Activated naive CD4-positive, alpha-beta T cell treated with anti-CD3 and anti-CD28 coated beads, Interleukin-2, amount 50 U/mL, for 72 hours (primary cell): Measurements from ENCODE around the gene KHDRBS2. TPM values are rescaled to one million over a fixed set of nuclear protein-coding genes. Genes with fewer than 3 reads are reported as not detected.
"Not testable (repeated sequence)": the region's sequence is repeated elsewhere in the genome, so short reads cannot be mapped to it uniquely, and the experiment has no call there.

ENCODE experiments used
- ATAC-seq, 2 donors: fragments of 150-1000 bp; cut with Tn5 transposase; 2 replicates each; pipeline ENCODE4 v1.10.0; 2021; ENCODE audit warnings: mild to moderate bottlenecking in 2 of 2, moderate library complexity in 2 of 2
- DNase-seq, 2 donors: peaks; one replicate each; pipeline ENCODE4 v3.0.0; 2021 to 2022; ENCODE audit warnings: low spot score in 2 of 2
- H3K27ac Mint-ChIP-seq, 2 donors: one replicate each; pipeline ENCODE4 v1.8.0; 2022; ENCODE audit warnings: mild to moderate bottlenecking in 2 of 2, mixed read lengths in 2 of 2
- H3K36me3 Mint-ChIP-seq, 2 donors: one replicate each; pipeline ENCODE4 v1.8.0; 2022; ENCODE audit warnings: mixed read lengths in 2 of 2
- H3K9me3 Mint-ChIP-seq, 2 donors: one replicate each; pipeline ENCODE4 v1.8.0; 2022; ENCODE audit warnings: mixed read lengths in 2 of 2
- total RNA-seq, 2 donors: library from RNA; stranded (reverse); gene quantifications; one replicate each; pipeline ENCODE4 v1.2.3, GENCODE V29; 2022

The KHDRBS2 gene
- total RNA-seq, 2 donors from 2014 or later, result not detected

DNA sequence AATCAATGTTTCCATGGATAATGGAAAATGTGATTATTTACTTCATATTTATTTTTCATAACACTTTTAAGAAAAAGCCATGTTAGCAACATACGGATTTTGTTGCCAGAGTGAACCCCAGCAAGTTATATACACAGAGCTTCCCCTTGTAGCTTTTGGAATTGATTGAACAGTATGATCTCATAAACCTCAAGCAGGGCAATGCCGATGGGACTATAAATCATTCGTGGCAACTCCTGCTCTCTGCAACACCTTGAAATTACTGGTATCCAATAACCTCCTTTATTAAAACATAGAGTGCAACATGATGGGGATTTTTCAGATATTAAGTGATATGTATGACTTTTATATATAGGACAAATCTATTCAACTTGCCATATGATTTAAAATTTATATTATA lies 428.5 kb downstream of the KHDRBS2 start:
- no peak overlapping the region for H3K27ac Mint-ChIP-seq
- ATAC-seq, result no peak

DNA sequence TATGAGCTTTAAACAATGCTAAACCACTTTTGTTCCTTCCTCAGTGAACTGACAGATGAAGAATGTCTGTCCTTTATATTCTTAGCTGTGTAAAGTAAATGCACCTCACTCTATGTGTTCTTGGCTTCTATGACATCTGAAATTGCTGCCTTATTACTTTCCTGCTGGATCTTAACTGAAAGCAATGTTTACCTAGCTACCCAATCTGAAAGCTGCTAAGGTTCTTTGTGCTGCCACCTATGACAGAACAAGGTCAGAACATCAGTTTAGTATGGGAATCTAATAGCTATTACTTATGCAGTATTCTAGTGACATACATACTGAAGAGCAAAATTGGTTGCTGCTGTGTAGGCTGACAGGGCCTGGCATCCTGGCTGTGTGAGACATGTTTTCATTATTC lies 444.1 kb downstream of the KHDRBS2 start:
- DNase-seq (no peak), ATAC-seq (no peak)
- Mint-ChIP-seq H3K9me3 (peaks cover 5 to 17% of the 10 kb centered on the region in 2 donors), H3K27ac (no peak overlapping the region), H3K36me3 (no peaks in the 10 kb centered on the region)

More for the DNA sequence above, 428.5 kb downstream of the KHDRBS2 start:
- Mint-ChIP-seq H3K9me3 (peaks cover 19 to 23% of the 10 kb centered on the region in 2 donors), H3K36me3 (no peaks in the 10 kb centered on the region)
- DNase-seq, result no peak

DNA sequence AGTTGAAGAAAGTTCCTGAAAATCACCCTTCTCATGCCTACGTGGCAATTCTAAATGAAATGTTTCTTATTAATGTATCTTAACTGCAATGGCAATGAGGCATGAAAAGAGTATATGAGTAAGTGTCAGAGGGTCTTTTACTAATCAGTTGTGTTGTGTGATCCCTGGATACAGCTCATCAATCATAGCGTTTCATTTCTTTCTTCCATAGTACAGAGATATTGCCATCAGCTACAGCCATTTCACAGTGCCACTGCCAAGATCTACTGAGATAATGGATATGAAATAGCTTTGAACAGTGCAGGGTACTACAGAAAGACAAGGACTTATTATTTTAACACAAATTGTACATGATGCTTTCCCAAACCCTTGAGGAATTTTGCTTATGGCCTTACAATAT lies 450.8 kb downstream of the KHDRBS2 start:
- Mint-ChIP-seq H3K27ac (no peak overlapping the region), H3K9me3 (peaks cover 0 to 20% of the 10 kb centered on the region in 2 donors), H3K36me3 (no peaks in the 10 kb centered on the region)
- no peak for DNase-seq
- ATAC-seq, result no peak

DNA sequence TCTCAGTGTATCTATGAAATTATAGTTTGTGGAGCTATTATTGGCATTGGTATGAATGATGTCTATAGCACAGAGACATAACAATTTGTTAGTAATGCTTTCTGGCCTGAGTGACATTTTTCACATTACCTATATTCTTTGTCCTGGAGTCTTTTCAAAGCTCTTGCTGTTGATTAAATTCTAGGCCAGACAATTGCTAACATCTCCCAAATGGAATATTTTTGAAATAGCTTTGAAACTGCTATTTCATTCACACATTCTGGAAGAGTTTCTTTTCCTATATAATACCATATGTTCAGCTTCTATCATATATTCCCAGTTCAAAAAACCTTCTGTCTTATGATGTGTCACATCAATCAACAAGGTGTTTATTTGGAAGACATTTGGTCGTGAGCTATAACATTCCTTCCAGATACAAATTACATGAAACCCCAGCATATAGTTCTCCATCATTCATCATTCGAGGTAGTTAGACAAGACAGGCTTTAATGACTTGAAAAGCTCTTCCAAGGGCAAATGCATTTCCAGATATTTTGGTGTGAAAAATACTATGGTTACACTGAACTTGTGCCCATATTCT lies 452.8 kb downstream of the KHDRBS2 start:
- Mint-ChIP-seq H3K9me3 (peaks cover 0 to 20% of the 10 kb centered on the region in 2 donors), H3K36me3 (no peaks in the 10 kb centered on the region), H3K27ac (no peak overlapping the region)
- no peak for ATAC-seq
- DNase-seq, result no peak

DNA sequence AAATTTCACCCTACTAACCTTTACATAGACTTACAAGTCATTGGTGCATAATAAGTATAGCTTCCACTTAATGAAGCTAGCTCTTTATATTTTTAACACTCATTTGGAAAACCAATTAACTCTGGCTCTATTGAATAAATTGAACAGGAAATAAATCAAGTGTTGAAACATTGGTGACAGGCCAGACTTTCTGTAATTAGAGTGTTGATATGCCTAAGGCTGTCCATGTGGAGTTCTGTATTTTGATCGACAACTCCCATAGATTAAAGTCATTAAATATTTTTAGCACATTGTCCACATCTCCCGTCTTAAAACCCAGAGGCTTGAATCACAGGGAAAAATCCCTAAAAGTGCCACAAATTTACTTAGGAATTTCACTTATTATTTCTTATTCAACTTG lies 468.3 kb downstream of the KHDRBS2 start:
- H3K27ac Mint-ChIP-seq, result no peak overlapping the region
- H3K9me3 Mint-ChIP-seq, result peaks cover 11 to 15% of the 10 kb centered on the region in 2 donors
- no peaks in the 10 kb centered on the region for H3K36me3 Mint-ChIP-seq
- DNase-seq (no peak), ATAC-seq (no peak)

DNA sequence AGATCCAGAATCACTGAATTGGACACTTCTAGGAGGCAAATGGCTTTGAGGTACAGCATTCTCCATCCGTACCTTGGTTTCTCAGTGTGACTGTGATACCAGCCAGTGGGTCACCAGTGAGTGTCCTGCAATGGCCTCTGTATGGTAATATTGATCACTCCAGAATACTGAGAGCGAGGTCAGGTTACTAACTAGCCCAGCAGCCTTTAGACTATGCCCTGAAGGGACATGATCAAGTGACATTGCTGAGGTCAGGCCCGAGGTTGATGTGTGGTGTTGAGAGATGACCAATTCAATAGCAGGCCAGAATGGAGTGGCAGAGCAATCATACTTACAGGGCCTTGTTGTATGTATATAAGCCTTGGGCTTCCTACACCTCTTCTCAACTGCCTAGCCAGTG lies 476.0 kb downstream of the KHDRBS2 start:
- ATAC-seq, result no peak
- H3K9me3 Mint-ChIP-seq, result peaks cover 5 to 12% of the 10 kb centered on the region in 2 donors

DNA sequence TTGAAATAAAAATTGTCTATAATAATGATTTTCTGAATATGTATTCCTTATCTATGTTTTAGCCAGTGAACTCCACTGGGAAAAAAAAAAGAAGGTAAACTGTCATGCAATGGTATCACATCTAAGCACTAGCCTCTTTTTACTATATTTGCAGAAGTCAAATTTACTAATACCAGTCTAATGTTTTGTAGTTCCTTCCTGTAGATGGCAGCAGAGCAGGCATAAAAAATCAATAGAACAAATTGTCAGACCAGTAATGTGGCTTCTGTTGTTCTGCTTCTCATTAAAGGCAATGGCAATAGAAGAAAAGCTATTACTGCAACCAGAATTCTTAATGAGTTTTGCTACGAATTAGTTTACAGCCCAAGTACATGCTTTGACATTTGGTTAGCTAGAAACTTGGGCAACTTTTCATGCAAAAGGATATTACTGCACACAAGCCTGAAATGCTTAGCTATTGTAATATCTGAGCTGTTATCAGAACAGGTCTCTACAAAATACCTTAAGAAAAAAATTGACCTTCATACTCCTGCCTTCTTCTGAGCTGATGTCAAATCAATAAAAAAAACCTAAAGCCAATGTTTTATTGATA lies 476.9 kb downstream of the KHDRBS2 start:
- H3K36me3 Mint-ChIP-seq, result peaks cover 8 to 13% of the 10 kb centered on the region in 2 donors
- ATAC-seq (no peak), DNase-seq (no peak)
- no peak overlapping the region for H3K27ac Mint-ChIP-seq
- H3K9me3 Mint-ChIP-seq, result peaks cover 8 to 18% of the 10 kb centered on the region in 2 donors

More for the DNA sequence above, 476.0 kb downstream of the KHDRBS2 start:
- no peak for DNase-seq
- H3K36me3 Mint-ChIP-seq, result peaks cover 2 to 6% of the 10 kb centered on the region in 2 donors
- no peak overlapping the region for H3K27ac Mint-ChIP-seq

DNA sequence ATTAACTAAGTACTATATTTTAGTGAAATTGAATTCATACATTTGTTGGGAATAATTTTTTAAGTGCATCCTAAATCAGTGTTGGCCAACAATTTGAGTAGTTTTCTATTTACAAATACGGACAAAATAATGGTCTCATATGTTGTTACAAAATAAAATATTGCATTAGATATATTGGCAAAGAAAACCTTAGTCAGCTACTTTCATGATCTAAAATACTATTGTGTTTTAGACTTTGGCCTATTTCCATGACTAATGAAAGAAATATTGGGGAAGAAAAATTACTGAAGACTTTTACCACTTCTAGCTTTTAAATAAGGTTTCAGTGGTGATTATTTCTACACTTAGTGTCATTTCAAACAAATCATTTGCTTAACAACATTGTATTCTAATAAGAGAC lies 498.0 kb downstream of the KHDRBS2 start:
- H3K36me3 Mint-ChIP-seq, result no peaks in the 10 kb centered on the region
- DNase-seq (no peak), ATAC-seq (no peak)
- peaks cover 0 to 7% of the 10 kb centered on the region in 2 donors for H3K9me3 Mint-ChIP-seq
- no peak overlapping the region for H3K27ac Mint-ChIP-seq

DNA sequence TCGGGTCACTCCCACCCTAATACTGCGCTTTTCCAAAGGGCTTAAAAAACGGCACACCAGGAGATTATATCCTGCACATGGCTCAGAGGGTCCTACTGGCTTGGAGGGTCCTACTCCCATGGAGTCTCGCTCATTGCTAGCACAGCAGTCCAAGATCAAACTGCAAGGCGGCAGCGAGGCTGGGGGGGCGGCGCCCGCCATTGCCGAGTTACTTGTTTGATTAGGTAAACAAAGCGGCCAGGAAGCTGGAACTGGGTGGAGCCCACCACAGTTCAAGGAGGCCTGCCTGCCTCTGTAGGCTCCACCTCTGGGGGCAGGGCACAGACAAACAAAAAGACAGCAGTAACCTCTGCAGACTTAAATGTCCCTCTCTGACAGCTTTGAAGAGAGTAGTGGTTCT lies 516.6 kb downstream of the KHDRBS2 start:
- not testable (repeated sequence) for H3K27ac Mint-ChIP-seq, DNase-seq, ATAC-seq, H3K36me3 Mint-ChIP-seq
- peaks cover 23% of the 10 kb centered on the region in 2 donors for H3K9me3 Mint-ChIP-seq

DNA sequence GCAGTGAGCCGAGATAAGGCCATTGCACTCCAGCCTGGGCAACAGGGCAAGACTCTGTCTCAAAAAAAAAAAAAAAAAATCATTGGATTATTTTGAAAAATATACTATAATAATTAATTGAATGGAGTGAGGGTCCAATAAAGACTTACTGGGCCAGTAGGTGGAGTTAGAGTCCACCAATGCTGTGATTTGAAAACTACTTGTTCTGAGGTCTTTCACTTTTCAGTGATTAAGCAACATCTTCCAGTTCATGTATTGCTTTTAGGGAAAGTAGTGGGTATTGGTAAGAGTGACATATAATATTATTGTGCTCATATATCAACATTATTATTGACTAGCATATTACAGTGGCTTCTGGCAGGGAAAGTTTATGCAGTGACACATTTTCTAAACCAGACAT lies 530.3 kb downstream of the KHDRBS2 start:
- peaks cover 0 to 6% of the 10 kb centered on the region in 2 donors for H3K36me3 Mint-ChIP-seq
- ATAC-seq (no peak), DNase-seq (no peak)
- H3K9me3 Mint-ChIP-seq, result peaks cover 22 to 24% of the 10 kb centered on the region in 2 donors
- H3K27ac Mint-ChIP-seq, result no peak overlapping the region

DNA sequence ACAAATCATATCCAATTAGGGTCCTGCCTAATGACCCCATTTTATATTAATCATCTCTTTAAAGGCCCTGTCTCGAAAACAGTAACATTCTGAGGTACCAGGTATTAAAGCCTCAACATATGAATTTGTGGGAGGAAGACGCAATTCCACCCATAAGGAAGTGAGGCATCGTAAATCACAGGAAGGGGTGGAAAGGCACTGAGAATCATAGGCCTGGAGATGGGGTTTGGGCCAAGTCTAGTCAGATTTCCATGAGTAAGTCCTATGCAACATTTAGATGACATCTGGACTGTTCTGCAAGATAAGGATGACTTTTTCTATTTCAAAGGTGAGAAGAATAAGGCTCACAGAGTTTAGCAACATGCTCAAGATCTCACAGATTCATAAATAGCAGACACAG lies 534.0 kb downstream of the KHDRBS2 start:
- ATAC-seq, result no peak
- H3K27ac Mint-ChIP-seq, result no peak overlapping the region
- peaks cover 13 to 16% of the 10 kb centered on the region in 2 donors for H3K9me3 Mint-ChIP-seq

DNA sequence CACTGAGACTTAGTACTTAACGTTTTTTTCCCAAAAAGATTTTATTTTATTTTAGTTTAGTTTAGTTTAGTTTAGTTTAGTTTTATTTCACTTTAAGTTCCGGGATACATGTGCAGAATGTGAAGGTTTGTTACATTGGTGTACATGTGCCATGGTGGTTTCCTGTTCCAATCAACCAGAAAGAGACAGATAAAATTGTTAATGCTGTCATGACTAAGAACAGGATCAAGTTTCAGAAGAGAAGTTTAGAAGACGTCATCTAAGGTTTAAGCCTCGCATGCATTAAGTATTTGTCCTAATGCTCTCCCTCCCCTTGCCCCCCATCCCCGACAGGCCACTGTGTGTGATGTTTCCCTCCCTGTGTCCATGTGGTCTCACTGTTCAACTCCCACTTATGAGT lies 540.0 kb downstream of the KHDRBS2 start:
- ATAC-seq (no peak), DNase-seq (no peak)
- no peaks in the 10 kb centered on the region for H3K36me3 Mint-ChIP-seq
- H3K27ac Mint-ChIP-seq, result no peak overlapping the region
- H3K9me3 Mint-ChIP-seq, result peaks cover 7 to 9% of the 10 kb centered on the region in 2 donors

More for the DNA sequence above, 534.0 kb downstream of the KHDRBS2 start:
- no peaks in the 10 kb centered on the region for H3K36me3 Mint-ChIP-seq
- no peak for DNase-seq

DNA sequence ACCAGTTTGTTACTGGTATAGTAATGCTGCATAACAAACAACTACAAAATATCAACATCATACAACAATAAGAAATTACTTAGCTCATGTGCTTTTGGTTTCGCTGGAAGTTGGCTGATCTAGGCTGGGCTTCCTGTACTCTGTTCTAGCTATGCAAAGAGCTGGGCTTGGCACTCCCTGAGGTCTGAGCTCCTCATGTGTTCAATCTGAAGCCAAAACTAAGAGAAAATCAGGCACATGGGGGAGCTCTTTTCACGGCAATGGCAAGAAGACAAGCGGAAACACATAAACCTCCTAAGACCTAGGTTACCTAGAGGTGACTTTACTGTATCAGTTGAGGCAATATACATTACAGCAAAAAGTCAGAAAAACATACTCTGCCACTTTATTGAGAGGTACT lies 574.2 kb downstream of the KHDRBS2 start:
- H3K9me3 Mint-ChIP-seq, result peaks cover 16 to 18% of the 10 kb centered on the region in 2 donors
- DNase-seq, result no peak
- H3K36me3 Mint-ChIP-seq, result no peaks in the 10 kb centered on the region
- ATAC-seq, result no peak
- no peak overlapping the region for H3K27ac Mint-ChIP-seq

DNA sequence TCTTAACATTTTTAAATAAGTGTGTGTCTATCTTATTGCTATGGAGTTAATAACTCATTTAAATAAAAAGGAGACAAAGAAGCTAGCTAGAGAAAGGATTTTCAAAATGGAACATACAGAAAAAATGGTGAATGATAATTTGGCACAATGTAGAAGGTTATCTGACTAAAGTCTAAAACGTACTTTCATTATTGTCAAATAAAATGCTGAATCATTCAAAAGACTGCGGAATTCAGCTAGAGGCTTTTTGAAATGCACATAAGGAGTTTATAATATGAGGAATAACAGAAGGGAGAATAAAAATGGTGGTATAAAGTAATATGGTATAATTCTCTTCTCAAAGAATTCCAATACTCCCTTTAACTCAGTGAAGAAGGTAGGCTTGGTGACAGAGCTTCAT lies 597.9 kb downstream of the KHDRBS2 start:
- Mint-ChIP-seq H3K36me3 (no peaks in the 10 kb centered on the region), H3K27ac (no peak overlapping the region), H3K9me3 (peaks cover 6 to 12% of the 10 kb centered on the region in 2 donors)
- DNase-seq (no peak), ATAC-seq (no peak)

DNA sequence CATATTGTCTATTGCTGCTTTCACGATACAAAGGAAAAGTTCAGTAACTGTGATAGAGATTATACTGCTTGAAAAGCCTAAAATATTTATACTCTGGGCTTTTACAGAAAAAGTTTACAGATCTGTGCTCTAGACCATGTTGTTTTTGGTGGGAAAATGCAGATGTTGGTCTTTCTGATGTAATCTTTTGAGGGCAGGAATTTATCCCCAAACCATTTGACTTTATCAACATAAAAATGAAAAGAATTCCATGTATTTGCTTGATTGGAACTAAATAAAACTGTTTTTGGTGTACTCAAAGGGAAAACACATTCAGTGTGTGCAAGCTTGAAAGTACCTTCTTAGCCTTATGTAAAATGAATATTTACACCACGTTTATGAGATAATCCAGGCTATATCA lies 603.5 kb downstream of the KHDRBS2 start:
- Mint-ChIP-seq H3K27ac (no peak overlapping the region), H3K9me3 (peaks cover 5 to 14% of the 10 kb centered on the region in 2 donors), H3K36me3 (no peaks in the 10 kb centered on the region)
- ATAC-seq (no peak), DNase-seq (no peak)

DNA sequence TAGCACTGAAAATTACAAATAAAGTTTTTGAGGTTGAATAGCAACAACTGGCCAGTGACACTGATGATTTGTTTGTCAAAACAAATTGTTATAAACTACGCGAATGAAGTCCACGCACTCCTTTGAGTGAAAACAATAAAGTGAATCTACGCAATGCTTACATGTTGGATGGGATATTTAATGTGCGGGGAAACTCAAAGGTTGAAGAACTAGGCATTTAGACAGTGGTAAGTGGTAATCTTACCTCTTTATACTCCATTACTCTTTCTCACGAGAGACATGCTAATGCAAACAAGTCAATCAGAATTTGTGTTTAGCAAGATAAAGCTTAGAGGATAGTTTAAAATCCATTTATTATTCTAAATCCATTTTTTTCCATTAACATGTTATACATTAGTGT lies 606.4 kb downstream of the KHDRBS2 start:
- peaks cover 5 to 15% of the 10 kb centered on the region in 2 donors for H3K9me3 Mint-ChIP-seq
- ATAC-seq (no peak), DNase-seq (no peak)
- no peak overlapping the region for H3K27ac Mint-ChIP-seq
- H3K36me3 Mint-ChIP-seq, result no peaks in the 10 kb centered on the region

DNA sequence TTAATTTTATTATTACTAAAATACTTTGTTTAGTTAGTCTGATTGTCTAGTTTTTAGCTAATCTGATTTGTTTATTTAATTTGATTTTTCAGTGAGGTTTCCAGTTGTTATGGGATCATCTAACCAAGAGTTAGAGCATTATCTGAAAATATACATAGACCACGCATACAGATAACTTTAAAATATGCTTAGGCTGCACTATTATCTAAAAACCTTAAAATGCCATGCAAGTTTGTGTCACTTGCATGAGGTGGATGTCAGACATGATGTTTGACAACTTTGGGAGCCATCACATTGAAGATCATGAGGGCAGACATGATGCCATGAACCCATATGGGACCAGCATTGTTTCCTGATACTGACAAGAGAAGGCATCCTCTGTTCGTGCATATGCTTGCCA lies 610.3 kb downstream of the KHDRBS2 start:
- Mint-ChIP-seq H3K36me3 (no peaks in the 10 kb centered on the region), H3K27ac (no peak overlapping the region), H3K9me3 (peaks cover 4 to 12% of the 10 kb centered on the region in 2 donors)
- no peak for DNase-seq
- no peak for ATAC-seq

DNA sequence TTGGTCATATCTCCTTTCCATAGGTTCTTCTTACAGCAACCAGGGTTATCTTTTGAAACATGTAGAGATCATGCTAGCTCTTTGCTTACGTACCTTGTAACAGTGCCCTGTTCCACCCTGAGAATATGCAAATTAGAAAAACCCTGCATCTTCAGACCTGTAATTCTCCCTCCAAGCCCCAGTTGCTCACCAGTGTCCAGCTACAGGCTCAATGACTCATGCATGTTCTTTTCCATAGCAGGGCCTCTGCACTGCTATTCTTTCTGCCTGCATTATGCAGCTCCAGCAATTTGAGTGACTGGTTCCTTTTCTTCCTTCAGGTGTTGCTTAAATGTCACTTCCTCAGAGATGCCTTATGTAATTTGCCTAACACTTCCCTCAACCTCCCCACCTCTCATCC lies 636.2 kb downstream of the KHDRBS2 start:
- H3K27ac Mint-ChIP-seq, result no peak overlapping the region
- DNase-seq, result no peak
- H3K36me3 Mint-ChIP-seq, result no peaks in the 10 kb centered on the region
- H3K9me3 Mint-ChIP-seq, result peaks cover 24 to 30% of the 10 kb centered on the region in 2 donors
- ATAC-seq, result no peak
